Measurements from ENCODE around the gene TMEM247. TPM values are rescaled to one million over a fixed set of nuclear protein-coding genes. Genes with fewer than 3 reads are reported as not detected.

The TMEM247 gene
- total RNA-seq, 1 donor from 2014 or later, result not detected

- TF ChIP-seq CTCF (IDR thresholded peaks at IDR 0.05; ENCODE audit: unreplicated experiment), result no peak
- Mint-ChIP-seq H3K4me3 (ENCODE audit: low read depth) (no peak overlapping the region), H3K36me3 (ENCODE audit: insufficient read depth) (no peaks in the 10 kb centered on the region), H3K4me1 (ENCODE audit: low read depth) (peaks cover 4% of the 10 kb centered on the region), H3K9me3 (ENCODE audit: low read depth) (no peaks in the 10 kb centered on the region), H3K27ac (no peak overlapping the region), H3K27me3 (peaks cover 5% of the 10 kb centered on the region)
- no peak for DNase-seq (ENCODE audit: low spot score, unreplicated experiment)
These were observed 44.0 kb upstream of the TMEM247 start for GRCh38 chr2:46435353-46435752.

- Mint-ChIP-seq H3K9me3 (ENCODE audit: low read depth) (no peaks in the 10 kb centered on the region), H3K27ac (no peak overlapping the region), H3K36me3 (ENCODE audit: insufficient read depth) (no peaks in the 10 kb centered on the region), H3K27me3 (peaks cover 5% of the 10 kb centered on the region), H3K4me1 (ENCODE audit: low read depth) (peaks cover 4% of the 10 kb centered on the region), H3K4me3 (ENCODE audit: low read depth) (no peak overlapping the region)
- TF ChIP-seq CTCF (IDR thresholded peaks at IDR 0.05; ENCODE audit: unreplicated experiment), result no peak
- no peak for DNase-seq (ENCODE audit: low spot score, unreplicated experiment)
These were observed 43.5 kb upstream of the TMEM247 start for GRCh38 chr2:46435796-46436360.

- DNase-seq (ENCODE audit: low spot score, unreplicated experiment), result no peak
- no peak overlapping the region for H3K4me3 Mint-ChIP-seq (ENCODE audit: low read depth)
- no peak overlapping the region for H3K27ac Mint-ChIP-seq
- H3K9me3 Mint-ChIP-seq (ENCODE audit: low read depth), result no peaks in the 10 kb centered on the region
- peaks cover 4% of the 10 kb centered on the region for H3K4me1 Mint-ChIP-seq (ENCODE audit: low read depth)
- peaks cover 5% of the 10 kb centered on the region for H3K27me3 Mint-ChIP-seq
- H3K36me3 Mint-ChIP-seq (ENCODE audit: insufficient read depth), result no peaks in the 10 kb centered on the region
- TF ChIP-seq CTCF (IDR thresholded peaks at IDR 0.05; ENCODE audit: unreplicated experiment), result no peak
These were observed 42.6 kb upstream of the TMEM247 start for GRCh38 chr2:46436800-46437199.

GRCh38 chr2:46438102-46438501 lies 41.3 kb upstream of the TMEM247 start:
- H3K36me3 Mint-ChIP-seq (ENCODE audit: insufficient read depth), result no peaks in the 10 kb centered on the region
- no peak overlapping the region for H3K27ac Mint-ChIP-seq
- TF ChIP-seq CTCF (IDR thresholded peaks at IDR 0.05; ENCODE audit: unreplicated experiment), result no peak
- H3K9me3 Mint-ChIP-seq (ENCODE audit: low read depth), result no peaks in the 10 kb centered on the region
- DNase-seq (ENCODE audit: low spot score, unreplicated experiment), result no peak
- peaks cover 5% of the 10 kb centered on the region for H3K27me3 Mint-ChIP-seq
- peaks cover 4% of the 10 kb centered on the region for H3K4me1 Mint-ChIP-seq (ENCODE audit: low read depth)
- H3K4me3 Mint-ChIP-seq (ENCODE audit: low read depth), result no peak overlapping the region

- H3K36me3 Mint-ChIP-seq (ENCODE audit: insufficient read depth), result no peaks in the 10 kb centered on the region
- peaks cover 4% of the 10 kb centered on the region for H3K4me1 Mint-ChIP-seq (ENCODE audit: low read depth)
- DNase-seq (ENCODE audit: low spot score, unreplicated experiment), result no peak
- no peak overlapping the region for H3K27ac Mint-ChIP-seq
- H3K4me3 Mint-ChIP-seq (ENCODE audit: low read depth), result no peak overlapping the region
- no peaks in the 10 kb centered on the region for H3K9me3 Mint-ChIP-seq (ENCODE audit: low read depth)
- TF ChIP-seq CTCF (IDR thresholded peaks at IDR 0.05; ENCODE audit: unreplicated experiment), result no peak
- peaks cover 5% of the 10 kb centered on the region for H3K27me3 Mint-ChIP-seq
These were observed 40.6 kb upstream of the TMEM247 start for GRCh38 chr2:46438794-46439193.
